ENCODE results near the gene SNRNP40. TPM values are rescaled to one million over a fixed set of nuclear protein-coding genes. Genes with fewer than 3 reads are reported as not detected.
"Not testable (repeated sequence)": the region's sequence is repeated elsewhere in the genome, so short reads cannot be mapped to it uniquely, and the experiment has no call there.

Gene SNRNP40
- total RNA-seq, 1 donor from 2014 or later, result 35.2 TPM

- intact Hi-C loops (cut with DNase I), result no loop called here
- Histone ChIP-seq H3K9me3 (no peaks in the 10 kb centered on the region), H3K36me3 (peaks cover 92% of the 10 kb centered on the region), H3K4me3 (no peak overlapping the region), H3K27ac (no peak overlapping the region), H3K27me3 (no peaks in the 10 kb centered on the region), H3K4me1 (no peaks in the 10 kb centered on the region)
- DNase-seq (no peak), ATAC-seq (no peak)
- no peak for TF ChIP-seq CTCF (IDR thresholded peaks at IDR 0.05)
These were observed 23.0 kb downstream of the SNRNP40 start for GRCh38 chr1:31273619-31274018.

GRCh38 chr1:31272369-31272768 is 24.2 kb downstream of the SNRNP40 start:
- H3K9me3 ChIP-seq, result no peaks in the 10 kb centered on the region
- no peak for DNase-seq
- intact Hi-C loops (cut with DNase I), result no loop called here
- H3K36me3 ChIP-seq, result peaks cover 90% of the 10 kb centered on the region
- no peak overlapping the region for H3K27ac ChIP-seq
- TF ChIP-seq CTCF (IDR thresholded peaks at IDR 0.05), result no peak
- ATAC-seq, result no peak
- no peaks in the 10 kb centered on the region for H3K4me1 ChIP-seq
- H3K4me3 ChIP-seq, result no peak overlapping the region
- H3K27me3 ChIP-seq, result no peaks in the 10 kb centered on the region

GRCh38 chr1:31266547-31266946 is 30.0 kb downstream of the SNRNP40 start:
- no peak for ATAC-seq
- DNase-seq, result no peak

GRCh38 chr1:31264790-31265386 is 31.7 kb downstream of the SNRNP40 start:
- no peak for DNase-seq
- no peaks in the 10 kb centered on the region for H3K9me3 ChIP-seq
- peaks cover 91% of the 10 kb centered on the region for H3K36me3 ChIP-seq
- H3K4me1 ChIP-seq, result no peaks in the 10 kb centered on the region
- no peak for TF ChIP-seq CTCF (IDR thresholded peaks at IDR 0.05)
- H3K4me3 ChIP-seq, result no peak overlapping the region
- H3K27me3 ChIP-seq, result no peaks in the 10 kb centered on the region
- intact Hi-C loops (cut with DNase I), result no loop called here
- ATAC-seq, result no peak
- H3K27ac ChIP-seq, result no peak overlapping the region

More at GRCh38 chr1:31266547-31266946, 30.0 kb downstream of the SNRNP40 start:
- Histone ChIP-seq H3K27me3 (no peaks in the 10 kb centered on the region), H3K4me3 (no peak overlapping the region), H3K9me3 (no peaks in the 10 kb centered on the region), H3K27ac (no peak overlapping the region), H3K4me1 (no peaks in the 10 kb centered on the region), H3K36me3 (peaks cover 91% of the 10 kb centered on the region)
- TF ChIP-seq CTCF (IDR thresholded peaks at IDR 0.05), result no peak
- intact Hi-C loops (cut with DNase I), result no loop called here

- no peaks in the 10 kb centered on the region for H3K27me3 ChIP-seq
- no peaks in the 10 kb centered on the region for H3K9me3 ChIP-seq
- DNase-seq, result no peak
- H3K27ac ChIP-seq, result no peak overlapping the region
- ATAC-seq, result no peak
- H3K4me3 ChIP-seq, result no peak overlapping the region
- no peaks in the 10 kb centered on the region for H3K4me1 ChIP-seq
- H3K36me3 ChIP-seq, result peaks cover 91% of the 10 kb centered on the region
- no peak for TF ChIP-seq CTCF (IDR thresholded peaks at IDR 0.05)
- intact Hi-C loops (cut with DNase I), result no loop called here
These were observed 33.2 kb downstream of the SNRNP40 start for GRCh38 chr1:31263408-31263807.

- H3K4me1 ChIP-seq; H3K4me3 ChIP-seq; intact Hi-C loops (cut with DNase I); H3K9me3 ChIP-seq; H3K27me3 ChIP-seq; DNase-seq; ATAC-seq; H3K27ac ChIP-seq: not testable (repeated sequence)
- H3K36me3 ChIP-seq, result peaks cover 92% of the 10 kb centered on the region
These were observed 34.2 kb downstream of the SNRNP40 start for GRCh38 chr1:31262393-31262792.
